HEK293 (cell line): ENCODE data around the gene MARCHF3.

Experiments
- CTCF ChIA-PET: fragments of 350-600 bp; formaldehyde crosslinking; extraction: SDS; loops from one replicate; lab custom pipeline; 2021; ENCODE audit warnings: antibody characterized with exemption; lab: Yijun Ruan, JAX
- POLR2A ChIA-PET: fragments of 300-600 bp; formaldehyde crosslinking; extraction: SDS; loops from one replicate; lab custom pipeline; 2020; ENCODE audit warnings: antibody characterized with exemption, inconsistent platforms; lab: Yijun Ruan, JAX
- H3K27ac ChIP-seq: fragments of 200-500 bp; sonication (Bioruptor generic); 2 replicates; pipeline ENCODE4 v1.5.1; 2014; ENCODE audit warnings: low read depth, low read length, control low read depth, inconsistent platforms; ENCODE audit errors: extremely low read depth
- H3K36me3 ChIP-seq, 2 experiments: fragments of 200-500 bp in 1 of 2; sonication (Bioruptor generic) in 1 of 2; 1 replicate in 1 of 2; 2 replicates in 1 of 2; pipeline ENCODE4 v1.5.1; 2014 to 2017; ENCODE audit warnings: inconsistent platforms in 2 of 2, low read length in 2 of 2; ENCODE audit not compliant: control insufficient read depth in 2 of 2, insufficient read depth in 1 of 2
- H3K4me1 ChIP-seq: fragments of 200-500 bp; sonication (Bioruptor generic); 2 replicates; pipeline ENCODE4 v1.5.1; 2014; ENCODE audit warnings: mild to moderate bottlenecking, low read length, inconsistent platforms; ENCODE audit not compliant: control insufficient read depth, insufficient read depth
- H3K4me3 ChIP-seq: 2 replicates; pipeline ENCODE4 v1.5.1; 2011; ENCODE audit warnings: low read depth, mild to moderate bottlenecking, control low read depth, low read length, moderate library complexity
- H3K9me3 ChIP-seq: fragments of 200-500 bp; sonication (Bioruptor generic); 2 replicates; pipeline ENCODE4 v1.5.1; 2014; ENCODE audit warnings: low read depth, low read length, inconsistent platforms; ENCODE audit not compliant: control insufficient read depth, insufficient read depth
- EGR2 ChIP-seq: fragments of 450-650 bp; formaldehyde crosslinking; IDR thresholded peaks from 2 replicates; pipeline ENCODE4 v1.5.1; 2016; ENCODE audit warnings: low read depth, missing biosample characterization, missing genetic modification characterization
- FEZF1 ChIP-seq: fragments of 450-650 bp; formaldehyde crosslinking; IDR thresholded peaks from 2 replicates; pipeline ENCODE4 v1.5.1; 2016; ENCODE audit warnings: missing biosample characterization, missing genetic modification characterization
- OVOL3 ChIP-seq: fragments of 450-650 bp; formaldehyde crosslinking; IDR thresholded peaks from 2 replicates; pipeline ENCODE4 v1.5.1; 2016; ENCODE audit warnings: missing biosample characterization, missing genetic modification characterization
- REST ChIP-seq: fragments of 450-650 bp; formaldehyde crosslinking; IDR thresholded peaks from 2 replicates; pipeline ENCODE4 v1.5.1; 2016; ENCODE audit warnings: missing biosample characterization, missing genetic modification characterization
- SCRT2 ChIP-seq: fragments of 450-650 bp; formaldehyde crosslinking; IDR thresholded peaks from 2 replicates; pipeline ENCODE4 v1.5.1; 2016; ENCODE audit warnings: missing biosample characterization, missing genetic modification characterization
- YY2 ChIP-seq: fragments of 450-650 bp; formaldehyde crosslinking; IDR thresholded peaks from 2 replicates; pipeline ENCODE4 v1.5.1; 2016; ENCODE audit warnings: missing biosample characterization, missing genetic modification characterization
- ZBTB26 ChIP-seq: fragments of 450-650 bp; formaldehyde crosslinking; optimal IDR thresholded peaks from 2 replicates; pipeline ENCODE3; 2016; ENCODE audit warnings: missing biosample characterization, mild to moderate bottlenecking, missing genetic modification characterization
- ZIC2 ChIP-seq: fragments of 450-650 bp; formaldehyde crosslinking; IDR thresholded peaks from 2 replicates; pipeline ENCODE4 v1.5.1; 2016; ENCODE audit warnings: missing biosample characterization, missing genetic modification characterization
- ZNF10 ChIP-seq: fragments of 450-650 bp; formaldehyde crosslinking; IDR thresholded peaks from 2 replicates; pipeline ENCODE4 v1.5.1; 2017; ENCODE audit warnings: missing biosample characterization, missing genetic modification characterization
- ZNF114 ChIP-seq: fragments of 450-650 bp; formaldehyde crosslinking; IDR thresholded peaks from 2 replicates; pipeline ENCODE4 v1.5.0; 2017; ENCODE audit warnings: missing biosample characterization, missing genetic modification characterization
- ZNF174 ChIP-seq: fragments of 450-650 bp; formaldehyde crosslinking; IDR thresholded peaks from 2 replicates; pipeline ENCODE4 v1.5.0; 2017; ENCODE audit warnings: missing biosample characterization, mild to moderate bottlenecking, missing genetic modification characterization
- ZNF214 ChIP-seq: fragments of 450-650 bp; formaldehyde crosslinking; IDR thresholded peaks from 2 replicates; pipeline ENCODE4 v1.5.1; 2017; ENCODE audit warnings: missing biosample characterization, mild to moderate bottlenecking, missing genetic modification characterization, borderline replicate concordance
- ZNF223 ChIP-seq: fragments of 450-650 bp; formaldehyde crosslinking; IDR thresholded peaks from 2 replicates; pipeline ENCODE4 v1.5.1; 2016; ENCODE audit warnings: missing biosample characterization, missing genetic modification characterization
- ZNF248 ChIP-seq: fragments of 450-650 bp; formaldehyde crosslinking; IDR thresholded peaks from 2 replicates; pipeline ENCODE4 v1.5.1; 2017; ENCODE audit warnings: missing biosample characterization, missing genetic modification characterization
- ZNF530 ChIP-seq: fragments of 450-650 bp; formaldehyde crosslinking; IDR thresholded peaks from 2 replicates; pipeline ENCODE4 v1.5.1; 2016; ENCODE audit warnings: low read depth, missing biosample characterization, missing genetic modification characterization
- ZNF654 ChIP-seq: fragments of 450-650 bp; formaldehyde crosslinking; IDR thresholded peaks from 2 replicates; pipeline ENCODE4 v1.5.1; 2016; ENCODE audit warnings: low read depth, missing biosample characterization, missing genetic modification characterization
- ZNF785 ChIP-seq: fragments of 450-650 bp; formaldehyde crosslinking; IDR thresholded peaks from 2 replicates; pipeline ENCODE4 v1.5.1; 2016; ENCODE audit warnings: missing biosample characterization, missing genetic modification characterization
- ZXDB ChIP-seq: fragments of 450-650 bp; formaldehyde crosslinking; IDR thresholded peaks from 2 replicates; pipeline ENCODE4 v1.5.1; 2016; ENCODE audit warnings: missing biosample characterization, missing genetic modification characterization
- TF ChIP-seq, protein P1 (sequence below): fragments of 450-650 bp; formaldehyde crosslinking; IDR thresholded peaks from 2 replicates; pipeline ENCODE4 v1.5.1; 2017; ENCODE audit warnings: missing biosample characterization, missing genetic modification characterization
- TF ChIP-seq, protein P2 (sequence below): fragments of 450-650 bp; formaldehyde crosslinking; IDR thresholded peaks from 2 replicates; pipeline ENCODE4 v1.5.1; 2017; ENCODE audit warnings: missing biosample characterization, missing genetic modification characterization
- TF ChIP-seq, protein P3 (sequence below): fragments of 450-650 bp; formaldehyde crosslinking; IDR thresholded peaks from 2 replicates; pipeline ENCODE4 v1.5.1; 2016; ENCODE audit warnings: missing biosample characterization, missing genetic modification characterization

Gene MARCHF3

GRCh38 chr5:126852841-126853271, 177.5 kb downstream of the MARCHF3 start:
- Histone ChIP-seq H3K4me1 (no peaks in the 10 kb centered on the region), H3K4me3 (no peak overlapping the region), H3K9me3 (no peaks in the 10 kb centered on the region), H3K36me3 (no peaks in the 10 kb centered on the region), H3K27ac (no peak overlapping the region)
- TF ChIP-seq ZNF654 (no peak), ZNF214 (tag by site-specific recombination) (no peak), ZNF223 (no peak), ZIC2 (tag by site-specific recombination) (no peak), EGR2 (tag by site-specific recombination) (no peak)
- POLR2A ChIA-PET, result no interaction called here
- CTCF ChIA-PET, result interaction anchor here (0.6 to 0.7 kb wide), 2 partner anchors 336 to 374 kb away, joined by 3 read pairs; no protein-coding TSS in a partner anchor

GRCh38 chr5:126852091-126852571, 178.2 kb downstream of the MARCHF3 start:
- H3K9me3 ChIP-seq, result no peaks in the 10 kb centered on the region
- no peak overlapping the region for H3K4me3 ChIP-seq
- ChIA-PET CTCF (no interaction called here), POLR2A (interaction anchor here (0.6 kb wide), 1 partner anchor 67 kb away, joined by 4 read pairs; no protein-coding TSS in a partner anchor)
- H3K27ac ChIP-seq, result no peak overlapping the region
- TF ChIP-seq, protein P1, sequence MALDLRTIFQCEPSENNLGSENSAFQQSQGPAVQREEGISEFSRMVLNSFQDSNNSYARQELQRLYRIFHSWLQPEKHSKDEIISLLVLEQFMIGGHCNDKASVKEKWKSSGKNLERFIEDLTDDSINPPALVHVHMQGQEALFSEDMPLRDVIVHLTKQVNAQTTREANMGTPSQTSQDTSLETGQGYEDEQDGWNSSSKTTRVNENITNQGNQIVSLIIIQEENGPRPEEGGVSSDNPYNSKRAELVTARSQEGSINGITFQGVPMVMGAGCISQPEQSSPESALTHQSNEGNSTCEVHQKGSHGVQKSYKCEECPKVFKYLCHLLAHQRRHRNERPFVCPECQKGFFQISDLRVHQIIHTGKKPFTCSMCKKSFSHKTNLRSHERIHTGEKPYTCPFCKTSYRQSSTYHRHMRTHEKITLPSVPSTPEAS, result peak; percentile 22; the same call in 1 of the 2 replicates
- TF ChIP-seq ZXDB (tag by site-specific recombination), result no peak
- H3K36me3 ChIP-seq, result no peaks in the 10 kb centered on the region
- H3K4me1 ChIP-seq, result peaks cover under 1% of the 10 kb centered on the region; the same call in 1 of the 2 replicates

DNA sequence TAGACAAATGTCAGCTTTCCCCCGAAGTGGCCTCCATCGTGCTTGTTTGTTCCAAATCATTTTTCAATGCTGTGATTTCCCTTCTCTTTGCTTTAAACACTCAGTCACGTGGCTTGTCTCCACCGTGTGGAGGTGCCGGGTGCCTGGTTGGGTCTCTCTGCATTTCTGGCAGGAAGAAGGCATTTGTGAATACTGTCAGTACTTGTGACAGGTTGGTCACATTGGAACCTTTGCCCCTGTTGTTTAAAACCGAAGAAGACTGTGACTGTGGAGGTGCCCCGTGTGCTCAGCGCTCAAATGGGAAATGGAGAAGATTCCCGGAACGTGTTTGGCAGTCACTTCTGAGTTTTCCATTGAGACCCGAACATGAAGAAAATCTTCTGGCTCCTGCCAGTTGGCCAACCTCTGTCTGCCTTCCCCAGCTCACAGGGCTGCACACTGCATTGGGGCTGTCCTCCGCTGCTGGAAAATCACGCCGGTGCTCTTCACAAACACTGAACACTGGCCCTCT, 178.8 kb downstream of the MARCHF3 start:
- no peak overlapping the region for H3K4me3 ChIP-seq
- no peak overlapping the region for H3K27ac ChIP-seq
- no peaks in the 10 kb centered on the region for H3K36me3 ChIP-seq
- peaks cover 5% of the 10 kb centered on the region; the same call in 1 of the 2 replicates for H3K4me1 ChIP-seq
- no peak for TF ChIP-seq YY2
- no peak for TF ChIP-seq ZNF114
- TF ChIP-seq OVOL3 (tag by site-specific recombination), result no peak
- no peak for TF ChIP-seq ZNF785 (tag by site-specific recombination)
- TF ChIP-seq, protein P2, sequence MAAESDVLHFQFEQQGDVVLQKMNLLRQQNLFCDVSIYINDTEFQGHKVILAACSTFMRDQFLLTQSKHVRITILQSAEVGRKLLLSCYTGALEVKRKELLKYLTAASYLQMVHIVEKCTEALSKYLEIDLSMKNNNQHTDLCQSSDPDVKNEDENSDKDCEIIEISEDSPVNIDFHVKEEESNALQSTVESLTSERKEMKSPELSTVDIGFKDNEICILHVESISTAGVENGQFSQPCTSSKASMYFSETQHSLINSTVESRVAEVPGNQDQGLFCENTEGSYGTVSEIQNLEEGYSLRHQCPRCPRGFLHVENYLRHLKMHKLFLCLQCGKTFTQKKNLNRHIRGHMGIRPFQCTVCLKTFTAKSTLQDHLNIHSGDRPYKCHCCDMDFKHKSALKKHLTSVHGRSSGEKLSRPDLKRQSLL, result no peak
- no peak for TF ChIP-seq ZNF10
- no peak for TF ChIP-seq SCRT2
- TF ChIP-seq ZNF248, result no peak
- no peak for TF ChIP-seq ZNF174 (tag by site-specific recombination)
- ChIA-PET CTCF (no interaction called here), POLR2A (interaction anchor here (0.6 kb wide), 1 partner anchor 66 kb away, joined by 4 read pairs; no protein-coding TSS in a partner anchor)
- H3K9me3 ChIP-seq, result no peaks in the 10 kb centered on the region

DNA sequence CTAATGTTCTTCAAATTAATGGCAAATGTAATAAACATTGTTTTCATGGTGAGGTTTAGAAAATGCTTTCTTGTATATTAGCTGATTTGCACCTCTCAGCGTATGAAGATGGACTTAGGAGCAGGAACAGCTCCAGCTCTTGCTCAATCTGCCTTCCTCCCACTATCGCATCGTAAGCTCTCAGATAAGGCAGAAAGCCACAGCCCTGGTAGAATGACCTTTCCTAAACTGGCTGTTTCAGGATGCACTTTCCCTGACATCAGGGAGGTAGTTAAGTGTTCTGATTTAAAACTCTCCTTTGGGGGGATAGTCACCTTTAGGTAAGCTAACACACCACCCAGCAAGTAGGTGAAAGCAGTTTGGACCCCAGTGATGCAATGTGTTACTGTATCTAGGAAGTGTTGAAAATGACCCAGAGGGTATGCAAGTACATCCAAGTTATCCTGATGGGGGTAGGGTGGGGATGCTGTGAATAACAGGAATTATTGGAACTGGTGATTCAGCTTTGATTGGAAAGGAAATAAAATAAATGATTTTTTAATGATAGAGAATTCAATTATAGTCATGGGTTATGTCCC, 181.2 kb downstream of the MARCHF3 start:
- H3K4me3 ChIP-seq, result no peak overlapping the region
- H3K36me3 ChIP-seq, result no peaks in the 10 kb centered on the region
- no peak overlapping the region for H3K27ac ChIP-seq
- peaks cover 9% of the 10 kb centered on the region; the same call in 1 of the 2 replicates for H3K4me1 ChIP-seq
- CTCF ChIA-PET, result interaction anchor here (0.6 to 1.0 kb wide), 2 partner anchors 175 to 643 kb away, joined by 3 to 4 read pairs; no protein-coding TSS in a partner anchor
- POLR2A ChIA-PET, result no interaction called here
- H3K9me3 ChIP-seq, result no peaks in the 10 kb centered on the region
- TF ChIP-seq ZNF530 (tag by site-specific recombination) (no peak), ZBTB26 (tag by site-specific recombination) (no peak), REST (tag by site-specific recombination) (no peak), FEZF1 (tag by site-specific recombination) (no peak)
- TF ChIP-seq, protein P3, sequence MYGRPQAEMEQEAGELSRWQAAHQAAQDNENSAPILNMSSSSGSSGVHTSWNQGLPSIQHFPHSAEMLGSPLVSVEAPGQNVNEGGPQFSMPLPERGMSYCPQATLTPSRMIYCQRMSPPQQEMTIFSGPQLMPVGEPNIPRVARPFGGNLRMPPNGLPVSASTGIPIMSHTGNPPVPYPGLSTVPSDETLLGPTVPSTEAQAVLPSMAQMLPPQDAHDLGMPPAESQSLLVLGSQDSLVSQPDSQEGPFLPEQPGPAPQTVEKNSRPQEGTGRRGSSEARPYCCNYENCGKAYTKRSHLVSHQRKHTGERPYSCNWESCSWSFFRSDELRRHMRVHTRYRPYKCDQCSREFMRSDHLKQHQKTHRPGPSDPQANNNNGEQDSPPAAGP (tag by site-specific recombination), result no peak
